Activated CD8-positive, alpha-beta memory T cell treated with anti-CD3 and anti-CD28 coated beads, Interleukin-2, amount 50 U/mL, for 24 hours (primary cell): ENCODE data around the gene FARP1.

Experiments
- DNase-seq: peaks from one replicate; pipeline ENCODE4 v3.0.0-alpha.2; 2020; ENCODE audit errors: extremely low read depth

The FARP1 gene

GRCh38 chr13:98284679-98285078 lies 141.8 kb downstream of the FARP1 start:
- DNase-seq: no peak

- DNase-seq: no peak
Measured at GRCh38 chr13:98285317-98285716, 142.4 kb downstream of the FARP1 start.

GRCh38 chr13:98285852-98286594 lies 143.1 kb downstream of the FARP1 start:
- DNase-seq: no peak

- DNase-seq: no peak
Measured at GRCh38 chr13:98286799-98287198, 143.9 kb downstream of the FARP1 start.

GRCh38 chr13:98288211-98288610 lies 145.3 kb downstream of the FARP1 start:
- no peak for DNase-seq

GRCh38 chr13:98289339-98289945 lies 146.5 kb downstream of the FARP1 start:
- DNase-seq: no peak

GRCh38 chr13:98290261-98290660 lies 147.4 kb downstream of the FARP1 start:
- DNase-seq: no peak

- no peak for DNase-seq
Measured at GRCh38 chr13:98291658-98292057, 148.8 kb downstream of the FARP1 start.

GRCh38 chr13:98293103-98293502 lies 150.2 kb downstream of the FARP1 start:
- no peak for DNase-seq

- DNase-seq: no peak
Measured at GRCh38 chr13:98293570-98294142, 150.8 kb downstream of the FARP1 start.

- no peak for DNase-seq
Measured at GRCh38 chr13:98295371-98295770, 152.5 kb downstream of the FARP1 start.

- no peak for DNase-seq
Measured at GRCh38 chr13:98297051-98297450, 154.2 kb downstream of the FARP1 start.

- DNase-seq: no peak
Measured at GRCh38 chr13:98297745-98298144, 154.9 kb downstream of the FARP1 start.

GRCh38 chr13:98298599-98298998 lies 155.7 kb downstream of the FARP1 start:
- no peak for DNase-seq

- no peak for DNase-seq
Measured at GRCh38 chr13:98299235-98299965, 156.5 kb downstream of the FARP1 start.

GRCh38 chr13:98299966-98300350 lies 157.1 kb downstream of the FARP1 start:
- DNase-seq: no peak

- DNase-seq: no peak
Measured at GRCh38 chr13:98300956-98301641, 158.2 kb downstream of the FARP1 start.

GRCh38 chr13:98301721-98302120 lies 158.8 kb downstream of the FARP1 start:
- no peak for DNase-seq

GRCh38 chr13:98303858-98304257 lies 161.0 kb downstream of the FARP1 start:
- no peak for DNase-seq

GRCh38 chr13:98305670-98306069 lies 162.8 kb downstream of the FARP1 start:
- DNase-seq: no peak

GRCh38 chr13:98307463-98308085 lies 164.7 kb downstream of the FARP1 start:
- DNase-seq: no peak
